ENCODE measurements around the gene SULT1C4.

- TF ChIP-seq EZH2phosphoT487 (IDR thresholded peaks at IDR 0.05), result no peak
- no peak for TF ChIP-seq EZH2 (IDR thresholded peaks at IDR 0.05)
- TF ChIP-seq CTCF (IDR thresholded peaks at IDR 0.05), result no peak
Observed at GRCh38 chr2:108403494-108403893, 25.7 kb downstream of the SULT1C4 start.
